AG09309 (cell line): ENCODE measurements around the gene SOCS1.

ENCODE experiments used
- DNase-seq: peaks from one replicate; pipeline ENCODE4 v3.0.0-alpha.2; 2010; ENCODE audit warnings: low read depth
- H3K4me3 ChIP-seq: 2 replicates; pipeline ENCODE4 v1.5.1; 2011; ENCODE audit warnings: mild to moderate bottlenecking, low read depth, low read length, moderate library complexity; ENCODE audit not compliant: control insufficient read depth
- TF ChIP-seq, protein P1 (sequence below): IDR thresholded peaks from 2 replicates; pipeline ENCODE4 v1.5.1; 2011; ENCODE audit warnings: mild to moderate bottlenecking, low read depth, low read length, inconsistent platforms; ENCODE audit not compliant: insufficient read depth, control insufficient read depth; ENCODE audit errors: missing control alignments

SOCS1 gene, protein sequence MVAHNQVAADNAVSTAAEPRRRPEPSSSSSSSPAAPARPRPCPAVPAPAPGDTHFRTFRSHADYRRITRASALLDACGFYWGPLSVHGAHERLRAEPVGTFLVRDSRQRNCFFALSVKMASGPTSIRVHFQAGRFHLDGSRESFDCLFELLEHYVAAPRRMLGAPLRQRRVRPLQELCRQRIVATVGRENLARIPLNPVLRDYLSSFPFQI

GRCh38 chr16:11255737-11256660 is at the start of gene SOCS1:
SOCS1 (minus strand) TSS chr16:11256204; CDS start chr16:11255478, 726 bp downstream.
- peak; percentile 42 for DNase-seq
- H3K4me3 ChIP-seq = peak within 1 kb of the TSS; percentile 63
- TF ChIP-seq, protein P1, sequence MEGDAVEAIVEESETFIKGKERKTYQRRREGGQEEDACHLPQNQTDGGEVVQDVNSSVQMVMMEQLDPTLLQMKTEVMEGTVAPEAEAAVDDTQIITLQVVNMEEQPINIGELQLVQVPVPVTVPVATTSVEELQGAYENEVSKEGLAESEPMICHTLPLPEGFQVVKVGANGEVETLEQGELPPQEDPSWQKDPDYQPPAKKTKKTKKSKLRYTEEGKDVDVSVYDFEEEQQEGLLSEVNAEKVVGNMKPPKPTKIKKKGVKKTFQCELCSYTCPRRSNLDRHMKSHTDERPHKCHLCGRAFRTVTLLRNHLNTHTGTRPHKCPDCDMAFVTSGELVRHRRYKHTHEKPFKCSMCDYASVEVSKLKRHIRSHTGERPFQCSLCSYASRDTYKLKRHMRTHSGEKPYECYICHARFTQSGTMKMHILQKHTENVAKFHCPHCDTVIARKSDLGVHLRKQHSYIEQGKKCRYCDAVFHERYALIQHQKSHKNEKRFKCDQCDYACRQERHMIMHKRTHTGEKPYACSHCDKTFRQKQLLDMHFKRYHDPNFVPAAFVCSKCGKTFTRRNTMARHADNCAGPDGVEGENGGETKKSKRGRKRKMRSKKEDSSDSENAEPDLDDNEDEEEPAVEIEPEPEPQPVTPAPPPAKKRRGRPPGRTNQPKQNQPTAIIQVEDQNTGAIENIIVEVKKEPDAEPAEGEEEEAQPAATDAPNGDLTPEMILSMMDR = peak; percentile 53

GRCh38 chr16:11303405-11304138 is 47.6 kb upstream of the SOCS1 start:
- TF ChIP-seq, protein P1 = no peak
- no peak for DNase-seq

DNA sequence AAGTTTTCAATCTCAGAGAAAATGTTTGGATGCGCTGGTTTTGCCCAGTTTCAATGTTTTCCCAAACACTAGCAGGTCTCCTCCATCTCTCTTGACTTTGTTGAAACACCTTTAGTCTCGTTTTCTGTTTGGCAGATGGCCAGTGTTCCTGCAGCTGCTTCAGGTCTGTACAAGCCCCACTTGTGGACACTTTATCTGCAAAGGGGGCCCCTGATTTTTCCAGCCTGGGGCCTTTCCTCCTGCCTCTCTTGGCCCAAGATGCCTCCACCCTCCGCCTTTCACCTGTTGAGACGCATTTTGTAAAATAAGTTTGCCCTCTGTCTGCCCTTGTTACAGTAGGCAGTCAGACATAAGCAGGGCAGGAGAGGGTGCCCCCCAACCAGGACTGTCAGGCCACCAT is 47.0 kb upstream of the SOCS1 start:
- TF ChIP-seq, protein P1 = no peak
- DNase-seq = no peak
- no peak overlapping the region for H3K4me3 ChIP-seq

More at GRCh38 chr16:11303405-11304138, 47.6 kb upstream of the SOCS1 start:
- no peak overlapping the region for H3K4me3 ChIP-seq

GRCh38 chr16:11301645-11302501 is 45.9 kb upstream of the SOCS1 start:
- H3K4me3 ChIP-seq = no peak overlapping the region
- no peak for DNase-seq
- TF ChIP-seq, protein P1 = no peak

DNA sequence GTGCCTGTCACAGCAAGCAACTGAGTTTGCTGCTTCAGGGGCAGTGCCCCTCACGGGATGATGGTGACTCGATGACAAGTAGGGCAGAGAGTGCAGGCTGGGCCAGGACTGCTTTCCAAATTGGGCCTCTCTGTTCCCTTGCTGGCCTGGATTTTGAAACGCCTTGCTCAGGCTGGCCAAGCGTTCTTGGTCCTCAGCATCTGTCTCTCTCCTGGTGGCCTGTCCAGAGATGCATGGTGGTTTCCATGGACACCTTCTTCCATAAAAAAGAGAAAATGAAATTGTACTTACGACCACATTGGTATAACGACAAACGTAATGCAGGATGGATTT is 44.5 kb upstream of the SOCS1 start:
- TF ChIP-seq, protein P1 = no peak
- H3K4me3 ChIP-seq = no peak overlapping the region
- no peak for DNase-seq
